Ishikawa (cell line): ENCODE measurements around the gene TMEM256.

Source experiments
- CREB1 ChIP-seq: IDR thresholded peaks from 2 replicates; pipeline ENCODE4 v1.6.1; 2012; ENCODE audit warnings: low read depth
- EP300 ChIP-seq: IDR thresholded peaks from 2 replicates; pipeline ENCODE4 v1.6.1; 2012; ENCODE audit warnings: borderline replicate concordance
- FOXM1 ChIP-seq: IDR thresholded peaks from 2 replicates; pipeline ENCODE4 v1.6.1; 2012; ENCODE audit warnings: low read depth, borderline replicate concordance
- RAD21 ChIP-seq: IDR thresholded peaks from 2 replicates; pipeline ENCODE4 v1.6.1; 2012; ENCODE audit warnings: low read depth
- REST ChIP-seq: IDR thresholded peaks from 2 replicates; pipeline ENCODE4 v1.6.1; 2012; ENCODE audit warnings: low read depth, mild to moderate bottlenecking
- TAF1 ChIP-seq: IDR thresholded peaks from 2 replicates; pipeline ENCODE4 v1.6.1; 2012; ENCODE audit warnings: low read depth, mild to moderate bottlenecking

GRCh38 chr17:7394452-7395191, 9.3 kb downstream of the TMEM256 start, which contains the start of gene PLSCR3:
- TF ChIP-seq TAF1 (peak; percentile 59; the same call in 1 of the 2 replicates), EP300 (no peak), RAD21 (no peak), FOXM1 (no peak), REST (no peak), CREB1 (no peak)
